HCT116 (cell line): ENCODE data around the gene MBD3. TPM values are rescaled to one million over a fixed set of nuclear protein-coding genes. Genes with fewer than 3 reads are reported as not detected.

ENCODE experiments used
- ATAC-seq: fragments of 200-7000 bp; cut with Tn5 transposase; 2 replicates; pipeline ENCODE4 v1.9.1; 2020; ENCODE audit warnings: mild to moderate bottlenecking, moderate library complexity
- BruUV-seq: library from RNA; stranded (reverse); fragments of 400-500 nt; replicated peaks from 2 replicates; lab custom pipeline; 2021; lab: Mats Ljungman, UMichigan
- CTCF ChIA-PET: fragments of 300-600 bp; sonication (Branson Sonifier 250); formaldehyde crosslinking; loops from one replicate; lab custom pipeline; 2021; ENCODE audit warnings: antibody characterized with exemption; lab: Charles Lee
- POLR2A ChIA-PET: fragments of 300-600, 350-600 bp; sonication (Branson Sonifier 250); formaldehyde crosslinking; loops from one replicate; lab custom pipeline; 2021; ENCODE audit warnings: antibody characterized with exemption; lab: Charles Lee
- RAD21 ChIA-PET, 2 experiments: fragments of 300-600 bp; sonication (Branson Sonifier 250); formaldehyde crosslinking; loops; one replicate each; lab custom pipeline; 2023; ENCODE audit warnings: low total read pairs in 2 of 2; ENCODE audit not compliant: uncharacterized antibody in 2 of 2, unreplicated experiment in 2 of 2, low non-redundant PET in 1 of 2; lab: Charles Lee
- DNase-seq: peaks from one replicate; pipeline ENCODE4 v3.0.0-alpha.2; 2010; ENCODE audit warnings: low read depth, low spot score
- H2AFZ ChIP-seq: fragments of 200-600 bp; shearing (Covaris generic), sonication (generic); 2 replicates; pipeline ENCODE4 v1.6.1; 2017; ENCODE audit warnings: low read depth, mixed run types, mixed read lengths, antibody characterized with exemption, low read length; ENCODE audit not compliant: poor library complexity, severe bottlenecking
- H3K27ac ChIP-seq: 2 replicates; pipeline ENCODE4 v1.5.1; 2012; ENCODE audit warnings: low read depth, low read length
- H3K27me3 ChIP-seq: fragments of 200-600 bp; sonication (generic); 2 replicates; pipeline ENCODE4 v1.6.1; 2016; ENCODE audit warnings: mixed run types, low read length, mixed read lengths; ENCODE audit not compliant: insufficient read depth
- H3K36me3 ChIP-seq, 2 experiments: fragments of 200-500 bp in 1 of 2; fragments of 200-600 bp in 1 of 2; sonication (Bioruptor generic) in 1 of 2; sonication (generic) in 1 of 2; 2 replicates each; pipeline versions ENCODE4 v1.5.1 to v1.6.1; 2014 to 2016; ENCODE audit warnings: low read length in 2 of 2, inconsistent platforms in 1 of 2, mixed read lengths in 1 of 2, mixed run types in 1 of 2; ENCODE audit not compliant: insufficient read depth in 2 of 2, control insufficient read depth in 1 of 2
- H3K4me1 ChIP-seq, 2 experiments: fragments of 200-600 bp in 1 of 2; sonication (generic) in 1 of 2; 2 replicates each; pipeline versions ENCODE4 v1.5.1 to v1.6.1; 2012 to 2017; ENCODE audit warnings: low read length in 2 of 2, inconsistent platforms in 1 of 2, mild to moderate bottlenecking in 1 of 2, mixed read lengths in 1 of 2, mixed run types in 1 of 2, moderate library complexity in 1 of 2; ENCODE audit not compliant: insufficient read depth in 2 of 2, control insufficient read depth in 1 of 2
- H3K4me2 ChIP-seq: fragments of 200-600 bp; sonication (generic); 2 replicates; pipeline ENCODE4 v1.6.1; 2017; ENCODE audit warnings: mixed run types, low read length, mixed read lengths
- H3K4me3 ChIP-seq, 2 experiments: fragments of 200-600 bp in 1 of 2; sonication (generic) in 1 of 2; replicated peaks in 1 of 2; 2 replicates each; pipeline ENCODE4 v1.5.1; 2011 to 2016; ENCODE audit warnings: low read length in 2 of 2, control low read depth in 1 of 2, low read depth in 1 of 2, mild to moderate bottlenecking in 1 of 2, mixed read lengths in 1 of 2, mixed run types in 1 of 2
- H3K79me2 ChIP-seq: fragments of 200-600 bp; sonication (generic); 2 replicates; pipeline ENCODE4 v1.6.1; 2017; ENCODE audit warnings: mild to moderate bottlenecking, mixed run types, low read length, moderate library complexity, mixed read lengths; ENCODE audit not compliant: insufficient read depth
- H3K9ac ChIP-seq: fragments of 200-600 bp; sonication (generic); 2 replicates; pipeline ENCODE4 v1.6.1; 2016; ENCODE audit warnings: low read length, mixed read lengths
- H3K9me2 ChIP-seq: fragments of 200-600 bp; sonication (generic), shearing (Covaris generic); 2 replicates; pipeline ENCODE4 v1.6.1; 2017; ENCODE audit warnings: mixed run types, mild to moderate bottlenecking, moderate library complexity; ENCODE audit not compliant: insufficient read depth
- H3K9me3 ChIP-seq, 2 experiments: fragments of 200-500 bp in 1 of 2; fragments of 200-600 bp in 1 of 2; sonication (Bioruptor generic) in 1 of 2; sonication (generic) in 1 of 2; 2 replicates each; pipeline ENCODE4 v1.6.1; 2014 to 2017; ENCODE audit warnings: low read length in 2 of 2, mixed read lengths in 2 of 2, inconsistent platforms in 1 of 2, low read depth in 1 of 2, mild to moderate bottlenecking in 1 of 2, mixed run types in 1 of 2, moderate library complexity in 1 of 2; ENCODE audit not compliant: control insufficient read depth in 1 of 2, insufficient read depth in 1 of 2
- H4K20me1 ChIP-seq: fragments of 200-600 bp; sonication (generic), shearing (Covaris generic); 2 replicates; pipeline ENCODE4 v1.6.1; 2017; ENCODE audit warnings: mixed run types, mild to moderate bottlenecking, moderate library complexity; ENCODE audit not compliant: insufficient read depth
- CEBPB ChIP-seq: IDR thresholded peaks from 2 replicates; pipeline ENCODE4 v1.6.1; 2012; ENCODE audit warnings: low read depth
- EGR1 ChIP-seq: IDR thresholded peaks from 2 replicates; pipeline ENCODE4 v1.6.1; 2012; ENCODE audit warnings: low read depth
- ELF1 ChIP-seq: IDR thresholded peaks from 2 replicates; pipeline ENCODE4 v1.6.1; 2012; ENCODE audit warnings: low read depth, borderline replicate concordance
- EZH2phosphoT487 ChIP-seq: fragments of 200-600 bp; IDR thresholded peaks from 2 replicates; pipeline ENCODE4 v1.6.1; 2018; ENCODE audit warnings: antibody characterized with exemption, borderline replicate concordance
- FOSL1 ChIP-seq: IDR thresholded peaks from 2 replicates; pipeline ENCODE4 v1.6.1; 2012; ENCODE audit warnings: low read depth
- JUND ChIP-seq: IDR thresholded peaks from 2 replicates; pipeline ENCODE4 v1.6.1; 2012
- POLR2A ChIP-seq: IDR thresholded peaks from 2 replicates; pipeline ENCODE4 v1.7.0; 2011; ENCODE audit warnings: borderline replicate concordance; ENCODE audit not compliant: insufficient read depth, insufficient read length; ENCODE audit errors: extremely low read depth
- POLR2AphosphoS5 ChIP-seq: IDR thresholded peaks from 2 replicates; pipeline ENCODE4 v1.6.1; 2011; ENCODE audit warnings: mild to moderate bottlenecking, low read depth, low read length, moderate library complexity
- RAD21 ChIP-seq: IDR thresholded peaks from 2 replicates; pipeline ENCODE4 v1.6.1; 2012; ENCODE audit warnings: low read depth, mild to moderate bottlenecking
- SIN3A ChIP-seq: IDR thresholded peaks from 2 replicates; pipeline ENCODE4 v1.6.1; 2012; ENCODE audit warnings: low read depth
- YY1 ChIP-seq: IDR thresholded peaks from 2 replicates; pipeline ENCODE4 v1.6.1; 2011; ENCODE audit warnings: low read length, low read depth, moderate library complexity, mild to moderate bottlenecking; ENCODE audit not compliant: insufficient replicate concordance; ENCODE audit errors: extremely low read depth
- ZNF274 ChIP-seq: fragments of 200-500 bp; sonication (Bioruptor generic); IDR thresholded peaks from 2 replicates; pipeline ENCODE4 v1.6.1; 2014; ENCODE audit warnings: mild to moderate bottlenecking, low read depth, low read length, inconsistent platforms
- intact Hi-C: fragments of 100-400 bp; cut with micrococcal nuclease; formaldehyde crosslinking; loops from 2 replicates; pipeline ENCODE4 v1.10.0; 2022
- total RNA-seq: library from RNA; stranded (reverse); gene quantifications from one replicate; pipeline ENCODE4 v1.2.1, GENCODE V29; 2021; ENCODE audit not compliant: unreplicated experiment
- TF ChIP-seq, protein P1 (sequence below): IDR thresholded peaks from 2 replicates; pipeline ENCODE4 v1.6.1; 2012; ENCODE audit warnings: low read depth
- TF ChIP-seq, protein P2 (sequence below): IDR thresholded peaks from 2 replicates; pipeline ENCODE4 v1.6.1; 2012
- TF ChIP-seq, protein P3 (sequence below): IDR thresholded peaks from 2 replicates; pipeline ENCODE4 v1.6.1; 2012

The MBD3 gene
- total RNA-seq, 1 experiment from 2014 or later, result 85.7 TPM

DNA sequence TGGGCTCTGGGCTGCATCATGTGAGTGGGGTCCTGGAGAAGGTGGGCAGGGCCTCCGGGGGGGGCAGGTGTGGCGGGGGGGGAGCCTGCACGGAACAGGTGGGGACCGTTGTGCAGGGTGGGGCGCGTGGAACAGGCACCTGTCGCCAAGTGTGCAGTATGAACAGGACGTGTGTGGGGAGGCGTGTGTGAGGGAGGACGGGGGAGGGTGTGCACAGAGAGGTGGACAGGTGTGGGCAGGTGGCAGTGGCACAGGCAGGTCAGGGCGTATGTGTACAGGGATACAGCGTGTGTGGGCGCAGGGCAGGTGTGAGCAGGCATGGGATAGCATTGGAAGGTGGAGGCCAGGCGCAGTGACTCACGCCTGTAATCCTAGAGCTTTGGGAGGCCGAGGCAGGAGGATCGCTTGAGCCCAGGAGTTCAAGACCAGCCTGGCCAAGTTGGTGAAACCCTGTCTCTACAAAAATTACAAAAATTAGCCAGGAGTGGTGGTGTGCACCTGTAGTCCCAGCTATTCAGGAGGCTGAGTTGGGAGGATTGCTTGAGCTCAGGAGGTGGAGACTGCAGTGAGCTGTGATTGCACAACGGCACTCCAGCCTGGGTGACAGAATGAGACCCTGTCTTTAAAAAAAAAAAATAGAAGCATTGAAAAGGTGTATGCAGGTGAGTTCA lies 65.6 kb downstream of the MBD3 start:
- CTCF ChIA-PET, result no interaction called here
- Histone ChIP-seq H3K36me3 (no peaks in the 10 kb centered on the region), H3K9me3 (no peaks in the 10 kb centered on the region), H3K79me2 (no peaks in the 10 kb centered on the region), H3K4me3 (no peak overlapping the region), H4K20me1 (no peaks in the 10 kb centered on the region), H3K9me2 (no peaks in the 10 kb centered on the region), H3K4me2 (no peak overlapping the region), H3K4me1 (no peaks in the 10 kb centered on the region), H3K27ac (no peak overlapping the region), H2AFZ (no peak overlapping the region), H3K27me3 (no peaks in the 10 kb centered on the region), H3K9ac (no peak overlapping the region)
- BruUV-seq, result no TSS peak
- POLR2A ChIA-PET, result no interaction called here
- no peak for TF ChIP-seq EZH2phosphoT487
- TF ChIP-seq, protein P1, sequence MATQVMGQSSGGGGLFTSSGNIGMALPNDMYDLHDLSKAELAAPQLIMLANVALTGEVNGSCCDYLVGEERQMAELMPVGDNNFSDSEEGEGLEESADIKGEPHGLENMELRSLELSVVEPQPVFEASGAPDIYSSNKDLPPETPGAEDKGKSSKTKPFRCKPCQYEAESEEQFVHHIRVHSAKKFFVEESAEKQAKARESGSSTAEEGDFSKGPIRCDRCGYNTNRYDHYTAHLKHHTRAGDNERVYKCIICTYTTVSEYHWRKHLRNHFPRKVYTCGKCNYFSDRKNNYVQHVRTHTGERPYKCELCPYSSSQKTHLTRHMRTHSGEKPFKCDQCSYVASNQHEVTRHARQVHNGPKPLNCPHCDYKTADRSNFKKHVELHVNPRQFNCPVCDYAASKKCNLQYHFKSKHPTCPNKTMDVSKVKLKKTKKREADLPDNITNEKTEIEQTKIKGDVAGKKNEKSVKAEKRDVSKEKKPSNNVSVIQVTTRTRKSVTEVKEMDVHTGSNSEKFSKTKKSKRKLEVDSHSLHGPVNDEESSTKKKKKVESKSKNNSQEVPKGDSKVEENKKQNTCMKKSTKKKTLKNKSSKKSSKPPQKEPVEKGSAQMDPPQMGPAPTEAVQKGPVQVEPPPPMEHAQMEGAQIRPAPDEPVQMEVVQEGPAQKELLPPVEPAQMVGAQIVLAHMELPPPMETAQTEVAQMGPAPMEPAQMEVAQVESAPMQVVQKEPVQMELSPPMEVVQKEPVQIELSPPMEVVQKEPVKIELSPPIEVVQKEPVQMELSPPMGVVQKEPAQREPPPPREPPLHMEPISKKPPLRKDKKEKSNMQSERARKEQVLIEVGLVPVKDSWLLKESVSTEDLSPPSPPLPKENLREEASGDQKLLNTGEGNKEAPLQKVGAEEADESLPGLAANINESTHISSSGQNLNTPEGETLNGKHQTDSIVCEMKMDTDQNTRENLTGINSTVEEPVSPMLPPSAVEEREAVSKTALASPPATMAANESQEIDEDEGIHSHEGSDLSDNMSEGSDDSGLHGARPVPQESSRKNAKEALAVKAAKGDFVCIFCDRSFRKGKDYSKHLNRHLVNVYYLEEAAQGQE, result no peak
- RAD21 ChIA-PET, result no interaction called here
- intact Hi-C loops, result no loop called here
- no peak for DNase-seq
- 0 out of 2 replicates have a peak, but pooled peaks have one; percentile 27 for ATAC-seq

DNA sequence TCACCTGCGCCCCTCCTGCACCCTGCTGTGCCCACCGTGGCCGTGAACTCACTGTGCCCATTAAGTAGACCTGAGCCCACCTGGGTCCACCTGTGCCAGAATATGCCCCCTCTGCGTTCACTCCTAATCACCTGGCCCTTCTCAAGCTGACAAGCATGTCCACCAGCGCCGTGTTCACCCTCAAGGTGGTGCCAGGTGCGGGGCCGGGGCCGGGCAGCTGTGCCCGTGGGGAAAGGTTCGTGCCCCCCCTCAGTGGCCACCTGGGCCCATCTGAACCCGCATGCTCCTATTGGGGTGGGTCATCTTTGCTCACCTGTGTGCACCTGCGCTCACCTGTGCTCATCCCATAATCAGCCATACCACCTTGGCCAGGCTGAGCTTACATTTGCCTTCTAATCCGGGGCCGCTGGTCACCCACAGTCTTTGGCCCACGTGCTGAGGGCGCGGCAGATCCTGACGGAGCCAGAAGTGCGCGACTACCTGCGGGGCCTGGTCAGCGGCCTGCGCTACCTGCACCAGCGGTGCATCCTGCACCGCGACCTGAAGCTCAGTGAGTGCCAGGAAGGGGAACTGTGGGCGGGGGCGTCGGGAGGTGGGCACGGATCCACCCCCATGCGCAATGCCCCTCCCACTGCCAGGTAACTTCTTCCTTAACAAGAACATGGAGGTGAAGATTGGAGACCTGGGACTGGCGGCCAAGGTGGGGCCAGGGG lies 66.4 kb downstream of the MBD3 start:
- no peak overlapping the region for H3K9ac ChIP-seq
- no peak overlapping the region for H3K4me2 ChIP-seq
- H2AFZ ChIP-seq, result no peak overlapping the region
- ATAC-seq (no peak), DNase-seq (no peak)
- CTCF ChIA-PET, result no interaction called here
- no peaks in the 10 kb centered on the region for H3K9me2 ChIP-seq
- no TSS peak for BruUV-seq
- H3K36me3 ChIP-seq, result no peaks in the 10 kb centered on the region
- intact Hi-C loops, result no loop called here
- POLR2A ChIA-PET, result no interaction called here
- H3K4me1 ChIP-seq, result no peaks in the 10 kb centered on the region
- H3K27ac ChIP-seq, result no peak overlapping the region
- no peak overlapping the region for H3K4me3 ChIP-seq
- H3K9me3 ChIP-seq, result no peaks in the 10 kb centered on the region
- H3K79me2 ChIP-seq, result no peaks in the 10 kb centered on the region
- no peak for TF ChIP-seq EGR1
- TF ChIP-seq SIN3A, result no peak
- TF ChIP-seq, protein P2, sequence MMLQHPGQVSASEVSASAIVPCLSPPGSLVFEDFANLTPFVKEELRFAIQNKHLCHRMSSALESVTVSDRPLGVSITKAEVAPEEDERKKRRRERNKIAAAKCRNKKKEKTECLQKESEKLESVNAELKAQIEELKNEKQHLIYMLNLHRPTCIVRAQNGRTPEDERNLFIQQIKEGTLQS, result no peak
- no peak for TF ChIP-seq ZNF274
- no peak for TF ChIP-seq RAD21
- TF ChIP-seq POLR2A, result no peak
- TF ChIP-seq EZH2phosphoT487, result no peak
- TF ChIP-seq, protein P3, sequence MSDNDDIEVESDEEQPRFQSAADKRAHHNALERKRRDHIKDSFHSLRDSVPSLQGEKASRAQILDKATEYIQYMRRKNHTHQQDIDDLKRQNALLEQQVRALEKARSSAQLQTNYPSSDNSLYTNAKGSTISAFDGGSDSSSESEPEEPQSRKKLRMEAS, result no peak
- TF ChIP-seq ELF1, result no peak
- no peak for TF ChIP-seq POLR2AphosphoS5
- TF ChIP-seq JUND, result no peak
- TF ChIP-seq YY1, result no peak
- no peak for TF ChIP-seq FOSL1
- TF ChIP-seq CEBPB, result no peak
- H3K27me3 ChIP-seq, result no peaks in the 10 kb centered on the region
- RAD21 ChIA-PET, result no interaction called here
- no peaks in the 10 kb centered on the region for H4K20me1 ChIP-seq
